Measurements from ENCODE around the gene COPZ1. TPM values are rescaled to one million over a fixed set of nuclear protein-coding genes. Genes with fewer than 3 reads are reported as not detected.
A peak's percentile ranks its signal among the peaks of the same experiment; 100 is the strongest.

Gene COPZ1
- total and polyA plus RNA-seq, 9 of the 15 experiments (the other 6 are each of a cell fraction or from before 2014, with no cell fraction given): 137 to 487 (median 233) TPM

DNA sequence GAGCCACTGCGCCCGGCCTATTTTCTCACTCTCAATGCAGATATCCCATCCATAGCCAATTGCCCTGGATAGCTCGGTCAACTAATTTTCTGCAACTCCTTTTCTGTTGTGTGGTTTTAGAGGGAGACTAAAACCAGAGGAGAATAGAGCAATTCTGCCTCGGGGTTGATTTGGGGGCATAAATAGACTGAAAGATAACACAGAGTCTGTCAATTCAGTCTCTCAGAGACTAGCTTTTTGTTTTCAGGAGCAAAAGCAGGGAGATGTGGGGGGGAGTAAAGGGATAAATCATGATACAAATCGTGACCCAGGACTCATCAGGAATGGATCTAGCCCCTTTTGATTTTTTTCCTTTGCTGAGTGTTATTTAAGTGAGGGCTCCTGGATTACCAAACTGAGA is 6.5 kb downstream of the COPZ1 start (continued):
- no peak for TF ChIP-seq AFF4 (CRISPR knock-in tag; IDR thresholded peaks at IDR 0.05)
- no peak for TF ChIP-seq ZNF589 (CRISPR knock-in tag; IDR thresholded peaks at IDR 0.05; ENCODE audit: low read depth)

DNA sequence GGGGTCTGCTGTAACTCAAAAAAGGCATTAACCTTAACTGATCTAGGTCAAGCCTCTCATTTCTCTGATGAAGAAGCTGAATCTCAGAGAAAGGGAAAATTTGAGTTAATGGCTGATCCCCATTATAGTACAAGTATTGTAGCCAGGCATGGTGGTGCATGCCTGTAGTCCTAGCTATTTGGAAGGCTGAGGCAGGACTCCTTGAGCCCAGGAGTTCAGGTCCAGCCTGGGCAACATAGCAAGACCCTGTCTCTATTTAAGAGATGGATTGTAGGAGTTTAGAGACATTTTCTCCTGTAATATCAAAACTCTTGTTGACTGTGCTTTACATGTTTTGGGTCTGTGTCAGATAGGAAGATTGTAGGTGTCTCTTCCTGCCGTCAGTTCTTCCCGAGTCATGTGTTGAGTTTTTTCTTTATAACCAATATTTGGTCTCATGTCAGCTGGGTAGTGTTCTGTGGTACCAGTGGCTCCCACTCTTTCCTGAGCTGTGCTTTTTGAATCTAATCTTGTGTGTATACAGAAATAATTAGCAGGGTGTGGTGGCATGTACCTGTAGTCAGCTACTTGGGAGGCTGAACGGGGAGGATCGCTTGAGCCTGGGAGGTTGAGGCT is 8.6 kb downstream of the COPZ1 start:
- intact Hi-C loops (cut with micrococcal nuclease): no loop called here
- ChIA-PET CTCF (ENCODE audit: low intra/inter-chr PET ratio) (no interaction called here), POLR2A (interaction anchor here (0.6 to 8.4 kb wide), 12 partner anchors 8 to 112 kb away, joined by 3 to 103 read pairs (median 4); partner anchors contain the start of genes CBX5, COPZ1 and HNRNPA1)
- TF ChIP-seq ZNF121 (CRISPR knock-in tag; conservative IDR thresholded peaks at IDR 0.05) (peak; percentile 71), XRCC3 (IDR thresholded peaks at IDR 0.05) (no peak)
- TF ChIP-seq, protein P1, sequence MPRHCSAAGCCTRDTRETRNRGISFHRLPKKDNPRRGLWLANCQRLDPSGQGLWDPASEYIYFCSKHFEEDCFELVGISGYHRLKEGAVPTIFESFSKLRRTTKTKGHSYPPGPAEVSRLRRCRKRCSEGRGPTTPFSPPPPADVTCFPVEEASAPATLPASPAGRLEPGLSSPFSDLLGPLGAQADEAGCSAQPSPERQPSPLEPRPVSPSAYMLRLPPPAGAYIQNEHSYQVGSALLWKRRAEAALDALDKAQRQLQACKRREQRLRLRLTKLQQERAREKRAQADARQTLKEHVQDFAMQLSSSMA (CRISPR knock-in tag; IDR thresholded peaks at IDR 0.05): no peak
- Histone ChIP-seq H2AFZ (ENCODE audit: low read depth, low read length) (no peak overlapping the region), H3K27me3 (ENCODE audit: control insufficient read depth in 2 of 2, insufficient read depth in 2 of 2, low read length in 2 of 2) (no peaks in the 10 kb centered on the region), H3K4me2 (ENCODE audit: insufficient read depth, low read length) (no peak overlapping the region), H3K9ac (ENCODE audit: insufficient read depth in 1 of 2, low read depth in 2 of 2, low read length in 2 of 2) (no peak overlapping the region), H3K9me1 (ENCODE audit: control insufficient read depth, insufficient read depth, low read length) (no peaks in the 10 kb centered on the region), H3K9me3 (replicated peaks; ENCODE audit: control insufficient read depth, insufficient read depth, low read depth, low read length) (no peaks in the 10 kb centered on the region), H4K20me1 (replicated peaks; ENCODE audit: control insufficient read depth, insufficient read depth, low read length) (no peaks in the 10 kb centered on the region; the same call in 1 of the 2 replicates), H3K36me3 (ENCODE audit: control insufficient read depth, insufficient read depth, low read length) (peaks cover 41% of the 10 kb centered on the region), H3K27ac (ENCODE audit: extremely low read depth, low read depth, low read length) (no peak overlapping the region), H3K4me1 (replicated peaks in 1 of 2; ENCODE audit: control insufficient read depth in 2 of 2, insufficient read depth in 2 of 2, low read length in 2 of 2) (peaks cover 35% of the 10 kb centered on the region in 2 experiments; a peak in 4 of 5 replicates), H3K79me2 (ENCODE audit: control insufficient read depth, insufficient read depth, low read length) (peaks cover 91% of the 10 kb centered on the region), H3K4me3 (no peak overlapping the region)
- DNase-seq (ENCODE audit: extremely low read depth in 1 of 4, low spot score in 3 of 4): no peak
- WGBS (ENCODE audit: insufficient coverage, low coverage, missing lambda C conversion rate): 76% methylated on average over 4 of the region's 4 CpGs
- no peak for FAIRE-seq
- no TSS peak for BruUV-seq (replicated peaks)
- in situ Hi-C loops (cut with MboI): no loop called here
- ATAC-seq: no peak
